Smooth muscle cell of the brain vasculature (primary cell): ENCODE results near the gene CSNK2A1.

Experiments used
- DNase-seq: peaks from one replicate; pipeline ENCODE4 v3.0.0-alpha.2; 2012; ENCODE audit warnings: low read depth, low spot score

Gene CSNK2A1

GRCh38 chr20:430091-430999 lies 113.2 kb downstream of the CSNK2A1 start:
- DNase-seq, result no peak

DNA sequence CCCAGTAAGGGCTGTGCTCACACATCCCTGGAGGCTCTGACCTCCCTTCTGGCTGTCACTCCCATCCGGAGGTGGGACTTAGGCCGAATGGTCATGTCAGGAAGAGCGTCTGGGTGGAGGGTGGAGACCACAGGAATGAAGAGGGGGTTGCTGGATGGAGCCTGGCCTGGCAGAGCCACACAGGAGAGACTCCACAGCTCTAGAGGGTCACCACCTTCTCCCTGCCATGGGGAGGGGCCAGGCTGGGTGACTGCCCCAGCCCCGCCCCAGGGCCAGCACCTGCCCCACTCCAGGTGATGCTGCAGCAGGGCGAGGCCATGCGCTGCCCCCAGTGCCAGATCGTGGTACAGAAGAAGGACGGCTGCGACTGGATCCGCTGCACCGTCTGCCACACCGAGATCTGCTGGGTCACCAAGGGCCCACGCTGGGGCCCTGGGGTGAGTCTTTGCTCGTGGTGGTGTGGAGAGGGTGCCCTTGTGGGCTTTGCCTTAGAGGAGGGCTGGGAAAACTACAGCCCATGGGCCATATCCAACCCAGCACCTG lies 114.9 kb downstream of the CSNK2A1 start:
- no peak for DNase-seq

GRCh38 chr20:427849-428657 lies 115.5 kb downstream of the CSNK2A1 start:
- no peak for DNase-seq

GRCh38 chr20:427401-427800 lies 116.2 kb downstream of the CSNK2A1 start:
- DNase-seq, result no peak

- no peak for DNase-seq
Measured at GRCh38 chr20:426566-426965, 117.0 kb downstream of the CSNK2A1 start.
